Upper lobe of right lung (tissue), 1 donor: ENCODE results near the gene EPB41L2. TPM values are rescaled to one million over a fixed set of nuclear protein-coding genes. Genes with fewer than 3 reads are reported as not detected.

Experiments
- ATAC-seq: fragments of 200-7000 bp; cut with Tn5 transposase; one replicate; pipeline ENCODE4 v1.9.1; 2020; ENCODE audit warnings: mild to moderate bottlenecking, moderate library complexity
- DNase-seq: peaks from one replicate; pipeline ENCODE4 v3.0.0-alpha.2; 2020
- H3K27ac ChIP-seq: fragments of 200-600 bp; one replicate; pipeline ENCODE4 v1.8.0; 2022
- H3K27me3 ChIP-seq: fragments of 200-600 bp; one replicate; pipeline ENCODE4 v1.8.0; 2022; ENCODE audit warnings: mild to moderate bottlenecking
- H3K36me3 ChIP-seq: fragments of 200-600 bp; one replicate; pipeline ENCODE4 v1.8.0; 2022
- H3K4me1 ChIP-seq: fragments of 200-600 bp; one replicate; pipeline ENCODE4 v1.8.0; 2022
- H3K4me3 ChIP-seq: fragments of 200-600 bp; one replicate; pipeline ENCODE4 v1.8.0; 2022; ENCODE audit warnings: mild to moderate bottlenecking
- H3K9me3 ChIP-seq: fragments of 200-600 bp; one replicate; pipeline ENCODE4 v1.8.0; 2022
- CTCF ChIP-seq: fragments of 200-600 bp; IDR thresholded peaks from one replicate; pipeline ENCODE4 v1.8.0; 2022; ENCODE audit warnings: antibody characterized with exemption
- intact Hi-C: fragments of 100-400 bp; cut with DNase I; formaldehyde crosslinking; loops from one replicate; pipeline ENCODE4 v1.11.0; 2022
- total RNA-seq: library from RNA; stranded (reverse); fragmentation: NEBNext Ultra II Directional; extraction: Animal tissue kit (Norgen Biotek cat#: 25700); gene quantifications from one replicate; pipeline ENCODE4 v1.2.1, GENCODE V29; 2021
- donor health status: DM: no; HTN: yes; CAD: no; lungs with severe emphysema.

Gene EPB41L2
- total RNA-seq, 1 donor from 2014 or later: 174 TPM

- no peaks in the 10 kb centered on the region for H3K9me3 ChIP-seq
- intact Hi-C loops: no loop called here
- H3K4me1 ChIP-seq: no peaks in the 10 kb centered on the region
- no peak for ATAC-seq
- H3K4me3 ChIP-seq: no peak overlapping the region
- DNase-seq: no peak
- no peaks in the 10 kb centered on the region for H3K27me3 ChIP-seq
- H3K27ac ChIP-seq: no peak overlapping the region
- no peak for TF ChIP-seq CTCF
- no peaks in the 10 kb centered on the region for H3K36me3 ChIP-seq
Measured at GRCh38 chr6:131082335-131082734, 19.3 kb upstream of the EPB41L2 start.

DNA sequence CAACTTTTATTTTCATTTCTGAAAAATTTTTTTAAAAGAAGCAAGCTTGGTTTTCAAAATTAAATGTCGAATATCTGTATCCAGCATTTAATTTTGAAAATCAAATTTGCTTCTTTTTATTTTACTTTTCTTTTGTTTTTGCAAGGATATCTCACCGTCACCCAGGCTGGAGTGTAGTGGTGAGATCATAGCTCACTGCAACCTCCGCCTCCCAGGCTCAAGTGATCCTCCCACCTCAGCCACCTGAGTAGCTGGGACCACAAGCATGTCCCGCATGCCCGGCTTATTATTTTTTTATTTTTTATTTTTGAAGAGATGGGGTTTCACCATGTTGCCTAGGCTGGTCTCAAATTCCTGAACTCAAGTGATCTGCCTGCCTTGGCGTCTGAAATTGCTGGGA is 17.0 kb upstream of the EPB41L2 start:
- Histone ChIP-seq H3K36me3 (no peaks in the 10 kb centered on the region), H3K9me3 (no peaks in the 10 kb centered on the region), H3K27ac (no peak overlapping the region), H3K27me3 (no peaks in the 10 kb centered on the region), H3K4me3 (no peak overlapping the region), H3K4me1 (no peaks in the 10 kb centered on the region)
- no peak for TF ChIP-seq CTCF
- ATAC-seq: no peak
- intact Hi-C loops: no loop called here
- DNase-seq: no peak

DNA sequence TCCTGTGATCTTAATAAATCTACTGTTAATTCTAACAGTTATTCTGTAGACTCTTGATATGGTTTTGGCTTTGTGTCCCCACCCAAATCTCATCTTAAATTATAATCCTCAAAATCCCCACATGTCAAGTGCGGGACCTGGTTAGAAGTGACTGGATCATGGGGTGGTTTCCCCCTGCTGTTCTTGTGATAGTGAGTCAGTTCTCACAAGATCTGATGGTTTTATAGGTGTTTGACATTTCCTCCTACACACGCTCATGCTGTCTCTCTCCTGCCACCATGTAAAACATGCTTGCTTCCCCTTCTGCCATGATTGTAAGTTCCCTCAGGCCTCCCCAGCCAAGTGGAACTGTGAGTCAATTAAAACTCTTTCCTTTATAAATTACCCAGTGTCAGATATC is 10.5 kb upstream of the EPB41L2 start:
- intact Hi-C loops: no loop called here

DNA sequence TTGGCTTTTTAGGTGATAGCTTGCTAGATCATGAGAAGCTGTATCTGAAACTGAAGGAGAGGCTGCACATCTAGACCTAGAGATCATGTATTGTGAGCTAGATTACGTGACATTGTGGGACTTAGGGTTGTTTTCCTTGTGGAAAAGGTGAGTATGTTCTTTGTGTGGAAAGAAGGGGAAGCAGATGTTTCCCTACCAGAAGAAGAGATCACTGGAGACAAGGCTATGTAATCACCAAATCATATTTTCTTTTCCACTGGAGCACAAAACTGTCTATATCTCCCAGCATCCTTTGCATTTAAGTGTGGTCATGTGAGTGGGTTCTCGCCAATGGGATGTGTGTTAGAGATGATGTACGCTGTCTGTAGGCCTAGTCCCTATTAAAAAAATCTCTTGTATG is 7.0 kb upstream of the EPB41L2 start:
- Histone ChIP-seq H3K27ac (no peak overlapping the region), H3K4me1 (no peaks in the 10 kb centered on the region), H3K9me3 (no peaks in the 10 kb centered on the region), H3K27me3 (no peaks in the 10 kb centered on the region), H3K36me3 (no peaks in the 10 kb centered on the region), H3K4me3 (no peak overlapping the region)
- TF ChIP-seq CTCF: no peak
- no peak for DNase-seq
- intact Hi-C loops: no loop called here
- ATAC-seq: no peak

More for the DNA sequence above, 10.5 kb upstream of the EPB41L2 start:
- H3K27ac ChIP-seq: no peak overlapping the region
- no peak for TF ChIP-seq CTCF
- H3K36me3 ChIP-seq: no peaks in the 10 kb centered on the region
- H3K4me3 ChIP-seq: no peak overlapping the region
- H3K9me3 ChIP-seq: no peaks in the 10 kb centered on the region
- no peak for DNase-seq
- ATAC-seq: no peak
- H3K4me1 ChIP-seq: no peaks in the 10 kb centered on the region
- no peaks in the 10 kb centered on the region for H3K27me3 ChIP-seq

DNA sequence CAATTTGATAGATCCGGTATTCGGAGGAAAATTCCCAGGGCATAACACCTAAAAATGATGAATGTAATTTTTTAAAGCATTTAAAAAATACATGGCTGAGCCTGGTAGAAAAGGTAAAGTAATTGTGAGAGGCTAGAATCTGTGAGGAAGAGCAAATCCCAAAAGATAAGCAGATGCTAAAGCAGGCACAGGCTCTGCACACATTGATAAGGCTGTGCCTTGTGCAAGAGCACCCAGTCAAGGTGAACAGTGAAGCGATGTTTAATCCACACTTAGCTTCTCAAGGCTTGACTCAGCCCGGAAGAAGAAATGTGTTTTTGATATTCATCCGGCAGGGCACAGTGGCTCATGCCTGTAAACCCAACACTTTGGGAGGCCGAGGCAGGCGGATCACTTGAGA is 5.1 kb upstream of the EPB41L2 start:
- DNase-seq (no peak), ATAC-seq (no peak)
- TF ChIP-seq CTCF: no peak
- H3K4me1 ChIP-seq: peaks cover 7% of the 10 kb centered on the region
- H3K4me3 ChIP-seq: no peak overlapping the region
- no peak overlapping the region for H3K27ac ChIP-seq
- no peaks in the 10 kb centered on the region for H3K9me3 ChIP-seq
- no peaks in the 10 kb centered on the region for H3K27me3 ChIP-seq
- no peaks in the 10 kb centered on the region for H3K36me3 ChIP-seq
- intact Hi-C loops: no loop called here

GRCh38 chr6:131067521-131067920 is 4.5 kb upstream of the EPB41L2 start:
- Histone ChIP-seq H3K27ac (no peak overlapping the region), H3K4me3 (no peak overlapping the region), H3K27me3 (no peaks in the 10 kb centered on the region), H3K9me3 (no peaks in the 10 kb centered on the region), H3K36me3 (no peaks in the 10 kb centered on the region), H3K4me1 (peaks cover 7% of the 10 kb centered on the region)
- intact Hi-C loops: no loop called here
- ATAC-seq: no peak
- no peak for DNase-seq
- no peak for TF ChIP-seq CTCF
